ENCODE results near the gene ICAM5. TPM values are rescaled to one million over a fixed set of nuclear protein-coding genes. Genes with fewer than 3 reads are reported as not detected.

The ICAM5 gene
- total RNA-seq, 6 donors from 2014 or later: 19.5 to 102 (median 27.2) TPM

DNA sequence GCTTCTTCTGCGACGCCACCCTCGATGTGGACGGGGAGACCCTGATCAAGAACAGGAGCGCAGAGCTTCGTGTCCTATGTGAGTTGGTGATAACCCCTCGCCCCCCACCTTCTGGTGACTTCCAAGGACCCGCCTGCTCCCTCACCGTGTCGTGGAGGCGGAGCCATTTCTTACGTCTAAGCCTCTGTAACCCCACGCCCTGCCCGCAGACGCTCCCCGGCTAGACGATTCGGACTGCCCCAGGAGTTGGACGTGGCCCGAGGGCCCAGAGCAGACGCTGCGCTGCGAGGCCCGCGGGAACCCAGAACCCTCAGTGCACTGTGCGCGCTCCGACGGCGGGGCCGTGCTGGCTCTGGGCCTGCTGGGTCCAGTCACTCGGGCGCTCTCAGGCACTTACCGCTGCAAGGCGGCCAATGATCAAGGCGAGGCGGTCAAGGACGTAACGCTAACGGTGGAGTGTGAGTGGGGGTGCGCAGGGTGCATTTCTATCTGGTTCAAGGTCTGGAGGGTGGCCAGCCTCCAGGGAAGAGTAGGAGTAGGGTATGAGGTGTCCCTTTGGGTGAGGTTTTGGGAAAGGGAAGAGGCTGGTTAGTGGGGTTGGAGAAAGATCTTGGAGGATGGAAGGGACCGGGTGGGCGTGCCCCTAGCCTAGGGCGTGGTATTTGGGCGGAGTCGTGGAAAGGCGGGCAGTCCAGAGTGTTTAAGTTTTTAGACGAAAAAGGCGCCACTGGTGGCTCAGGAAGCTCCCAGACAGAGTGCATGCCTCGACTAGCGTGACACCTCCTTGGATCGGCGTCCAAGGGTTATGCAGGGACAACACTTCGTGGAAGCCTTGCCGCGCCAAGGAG is 3.3 kb downstream of the ICAM5 start:
- H3K9me3 ChIP-seq: no peaks in the 10 kb centered on the region
- TF ChIP-seq, protein P1, sequence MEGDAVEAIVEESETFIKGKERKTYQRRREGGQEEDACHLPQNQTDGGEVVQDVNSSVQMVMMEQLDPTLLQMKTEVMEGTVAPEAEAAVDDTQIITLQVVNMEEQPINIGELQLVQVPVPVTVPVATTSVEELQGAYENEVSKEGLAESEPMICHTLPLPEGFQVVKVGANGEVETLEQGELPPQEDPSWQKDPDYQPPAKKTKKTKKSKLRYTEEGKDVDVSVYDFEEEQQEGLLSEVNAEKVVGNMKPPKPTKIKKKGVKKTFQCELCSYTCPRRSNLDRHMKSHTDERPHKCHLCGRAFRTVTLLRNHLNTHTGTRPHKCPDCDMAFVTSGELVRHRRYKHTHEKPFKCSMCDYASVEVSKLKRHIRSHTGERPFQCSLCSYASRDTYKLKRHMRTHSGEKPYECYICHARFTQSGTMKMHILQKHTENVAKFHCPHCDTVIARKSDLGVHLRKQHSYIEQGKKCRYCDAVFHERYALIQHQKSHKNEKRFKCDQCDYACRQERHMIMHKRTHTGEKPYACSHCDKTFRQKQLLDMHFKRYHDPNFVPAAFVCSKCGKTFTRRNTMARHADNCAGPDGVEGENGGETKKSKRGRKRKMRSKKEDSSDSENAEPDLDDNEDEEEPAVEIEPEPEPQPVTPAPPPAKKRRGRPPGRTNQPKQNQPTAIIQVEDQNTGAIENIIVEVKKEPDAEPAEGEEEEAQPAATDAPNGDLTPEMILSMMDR (IDR thresholded peaks at IDR 0.05): no peak
- peak in 1 of 4 donors; percentile 48 for TF ChIP-seq POLR2A (IDR thresholded peaks at IDR 0.05)
- DNase-seq (peak; percentile 47 to 87), ATAC-seq (ENCODE audit: low FRiP score in 2 of 2) (no peak)
- peak overlapping the region in 2 of 4 donors; percentile 11 to 73 for H3K27ac ChIP-seq
- no peaks in the 10 kb centered on the region for H3K36me3 ChIP-seq
- H3K27me3 ChIP-seq: peaks cover 0 to 50% (median 23%) of the 10 kb centered on the region in 4 donors
- 37 to 45% methylated on average over 28 to 40 of the region's 56 CpGs for WGBS, 2 donors
- peaks cover 77 to 83% (median 80%) of the 10 kb centered on the region in 4 donors for H3K4me1 ChIP-seq
- peak overlapping the region; percentile 3 to 64 (median 46) for H3K4me3 ChIP-seq

DNA sequence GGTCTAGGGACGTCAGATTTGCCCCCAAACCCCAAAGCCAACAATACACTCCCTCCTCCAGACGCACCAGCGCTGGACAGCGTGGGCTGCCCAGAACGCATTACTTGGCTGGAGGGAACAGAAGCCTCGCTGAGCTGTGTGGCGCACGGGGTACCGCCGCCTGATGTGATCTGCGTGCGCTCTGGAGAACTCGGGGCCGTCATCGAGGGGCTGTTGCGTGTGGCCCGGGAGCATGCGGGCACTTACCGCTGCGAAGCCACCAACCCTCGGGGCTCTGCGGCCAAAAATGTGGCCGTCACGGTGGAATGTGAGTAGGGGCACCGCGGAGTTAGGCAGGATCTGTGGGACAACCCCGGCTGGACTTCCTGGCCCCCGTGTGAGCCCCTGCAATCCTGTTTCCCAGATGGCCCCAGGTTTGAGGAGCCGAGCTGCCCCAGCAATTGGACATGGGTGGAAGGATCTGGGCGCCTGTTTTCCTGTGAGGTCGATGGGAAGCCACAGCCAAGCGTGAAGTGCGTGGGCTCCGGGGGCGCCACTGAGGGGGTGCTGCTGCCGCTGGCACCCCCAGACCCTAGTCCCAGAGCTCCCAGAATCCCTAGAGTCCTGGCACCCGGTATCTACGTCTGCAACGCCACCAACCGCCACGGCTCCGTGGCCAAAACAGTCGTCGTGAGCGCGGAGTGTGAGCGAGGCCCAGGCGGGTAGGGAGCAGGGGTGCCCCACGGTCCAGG is 4.0 kb downstream of the ICAM5 start:
- H3K27ac ChIP-seq: no peak overlapping the region
- TF ChIP-seq, protein P1 (IDR thresholded peaks at IDR 0.05): no peak
- TF ChIP-seq EP300 (IDR thresholded peaks at IDR 0.05) (no peak), POLR2AphosphoS5 (IDR thresholded peaks at IDR 0.05) (no peak), POLR2A (IDR thresholded peaks at IDR 0.05) (no peak)
- WGBS, 2 donors: 71% methylated on average over 11 to 48 of the region's 49 CpGs
- H3K9me3 ChIP-seq: no peaks in the 10 kb centered on the region
- ATAC-seq (ENCODE audit: low FRiP score in 2 of 2) (no peak), DNase-seq (peak in 1 of 2 donors; percentile 67)
- peaks cover 0 to 46% (median 23%) of the 10 kb centered on the region in 4 donors for H3K27me3 ChIP-seq
- peak overlapping the region in 1 of 4 donors; percentile 54 for H3K4me3 ChIP-seq
- peaks cover 69 to 75% (median 72%) of the 10 kb centered on the region in 4 donors for H3K4me1 ChIP-seq
- no peaks in the 10 kb centered on the region for H3K36me3 ChIP-seq

DNA sequence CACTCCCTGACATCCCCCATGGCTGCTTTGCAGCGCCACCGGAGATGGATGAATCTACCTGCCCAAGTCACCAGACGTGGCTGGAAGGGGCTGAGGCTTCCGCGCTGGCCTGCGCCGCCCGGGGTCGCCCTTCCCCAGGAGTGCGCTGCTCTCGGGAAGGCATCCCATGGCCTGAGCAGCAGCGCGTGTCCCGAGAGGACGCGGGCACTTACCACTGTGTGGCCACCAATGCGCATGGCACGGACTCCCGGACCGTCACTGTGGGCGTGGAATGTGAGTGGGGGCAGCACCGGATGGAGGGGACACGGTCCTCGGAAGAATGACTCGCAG is 4.6 kb downstream of the ICAM5 start:
- DNase-seq (peak in 1 of 2 donors; percentile 85), ATAC-seq (ENCODE audit: low FRiP score in 2 of 2) (no peak)
- TF ChIP-seq EP300 (IDR thresholded peaks at IDR 0.05) (no peak), POLR2A (IDR thresholded peaks at IDR 0.05) (no peak), POLR2AphosphoS5 (IDR thresholded peaks at IDR 0.05) (no peak)
- TF ChIP-seq, protein P1 (IDR thresholded peaks at IDR 0.05): no peak
- H3K27me3 ChIP-seq: peaks cover 0 to 43% (median 23%) of the 10 kb centered on the region in 4 donors
- H3K4me3 ChIP-seq: no peak overlapping the region
- no peak overlapping the region for H3K27ac ChIP-seq
- H3K9me3 ChIP-seq: no peaks in the 10 kb centered on the region
- WGBS, 2 donors: 21 to 48% methylated on average over 12 to 25 of the region's 25 CpGs
- no peaks in the 10 kb centered on the region for H3K36me3 ChIP-seq
- H3K4me1 ChIP-seq: peaks cover 64 to 69% (median 67%) of the 10 kb centered on the region in 4 donors

DNA sequence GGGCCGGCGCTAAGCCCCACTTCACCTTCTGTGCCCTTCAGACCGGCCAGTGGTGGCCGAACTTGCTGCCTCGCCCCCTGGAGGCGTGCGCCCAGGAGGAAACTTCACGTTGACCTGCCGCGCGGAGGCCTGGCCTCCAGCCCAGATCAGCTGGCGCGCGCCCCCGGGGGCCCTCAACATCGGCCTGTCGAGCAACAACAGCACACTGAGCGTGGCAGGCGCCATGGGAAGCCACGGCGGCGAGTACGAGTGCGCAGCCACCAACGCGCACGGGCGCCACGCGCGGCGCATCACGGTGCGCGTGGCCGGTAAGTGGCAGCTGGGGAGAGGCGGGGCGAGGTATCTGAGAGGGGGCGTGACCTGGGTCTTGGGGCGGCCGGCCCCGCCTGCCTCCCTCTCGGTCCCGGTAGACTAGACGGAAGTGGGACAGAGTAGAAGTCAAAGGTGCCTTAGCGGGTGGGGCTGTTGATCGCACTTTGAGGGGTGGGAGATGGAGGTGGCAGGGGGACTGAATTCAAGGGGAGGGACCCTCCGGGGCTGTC is 5.6 kb downstream of the ICAM5 start:
- H3K9me3 ChIP-seq: no peaks in the 10 kb centered on the region
- DNase-seq (peak; percentile 81 to 93), ATAC-seq (ENCODE audit: low FRiP score in 2 of 2) (peak; percentile 42 to 45)
- TF ChIP-seq, protein P1 (IDR thresholded peaks at IDR 0.05): peak in 4 of 6 experiments; percentile 29 to 56 (median 44)
- no peak for TF ChIP-seq EP300 (IDR thresholded peaks at IDR 0.05)
- TF ChIP-seq POLR2AphosphoS5 (IDR thresholded peaks at IDR 0.05): peak; percentile 25 to 39
- TF ChIP-seq POLR2A (IDR thresholded peaks at IDR 0.05): peak in 1 of 4 donors; percentile 55
- 10 to 29% methylated on average over 12 to 42 of the region's 48 CpGs for WGBS, 2 donors
- peak overlapping the region in 3 of 4 donors; percentile 31 to 50 (median 44) for H3K4me3 ChIP-seq
- H3K27ac ChIP-seq: peak overlapping the region in 2 of 4 donors; percentile 27 to 43
- peaks cover 0 to 43% (median 17%) of the 10 kb centered on the region in 4 donors for H3K27me3 ChIP-seq
- peaks cover 54 to 59% (median 56%) of the 10 kb centered on the region in 4 donors for H3K4me1 ChIP-seq
- H3K36me3 ChIP-seq: no peaks in the 10 kb centered on the region

Measured in upper lobe of left lung (tissue), 6 donors.